ENCODE data around the gene LSM3. TPM values are rescaled to one million over a fixed set of nuclear protein-coding genes. Genes with fewer than 3 reads are reported as not detected.

The LSM3 gene
- total and polyA plus RNA-seq, 4 experiments from 2014 or later: 7.2 to 30.7 (median 15.1) TPM

GRCh38 chr3:14248849-14249523 lies 70.4 kb downstream of the LSM3 start:
- Histone ChIP-seq H3K27ac (ENCODE audit: low read depth, low read length) (no peak overlapping the region), H3K9me3 (ENCODE audit: control insufficient read depth in 1 of 2, low read length in 2 of 2) (no peaks in the 10 kb centered on the region), H3K27me3 (ENCODE audit: insufficient read depth, low read length) (no peaks in the 10 kb centered on the region), H3K36me3 (ENCODE audit: insufficient read depth, low read length) (no peaks in the 10 kb centered on the region), H3K4me3 (ENCODE audit: low read length in 2 of 2) (no peak overlapping the region), H3K4me1 (ENCODE audit: insufficient read depth, low read length) (no peaks in the 10 kb centered on the region)
- DNase-seq: no peak
- CTCF ChIA-PET (ENCODE audit: partially characterized antibody): interaction anchor here (0.9 kb wide), 1 partner anchor 219 kb away, joined by 4 read pairs; no protein-coding TSS in a partner anchor
- Mint-ChIP-seq H3K4me1 (no peaks in the 10 kb centered on the region), H3K27ac (no peak overlapping the region), H3K4me3 (no peak overlapping the region), H3K27me3 (peaks cover 5 to 10% of the 10 kb centered on the region in 2 donors), H3K9me3 (no peaks in the 10 kb centered on the region), H3K36me3 (no peaks in the 10 kb centered on the region)
- POLR2A ChIA-PET (ENCODE audit: partially characterized antibody): no interaction called here
- intact Hi-C loops (cut with micrococcal nuclease): no loop called here

Other genes starting within 250 kb of the LSM3 start
- gene CHCHD4, start 53.9 kb upstream of the LSM3 start, total RNA-seq: 1 to 10 TPM; 7.5 to 9.3 TPM
- gene CHCHD4, start 53.9 kb upstream of the LSM3 start, polyA plus RNA-seq: 10 to 100 TPM; 17.4 to 17.5 TPM
- gene TMEM43, start 53.8 kb upstream of the LSM3 start, total RNA-seq: 10 to 100 TPM; 69.3 to 69.7 TPM
- gene TMEM43, start 53.8 kb upstream of the LSM3 start, polyA plus RNA-seq: 100 to 1,000 TPM in 1 of 2 donors, 10 to 100 TPM in 1; 83.8 to 143 TPM
- 100 to 1,000 TPM; 104 to 108 TPM for gene XPC, start 216 bp upstream of the LSM3 start, total RNA-seq
- gene XPC, start 216 bp upstream of the LSM3 start, polyA plus RNA-seq: 10 to 100 TPM; 32.9 to 57.5 TPM
- 10 to 100 TPM; 50.6 to 51.8 TPM for gene SLC6A6, start 223.8 kb downstream of the LSM3 start, total RNA-seq
- gene SLC6A6, start 223.8 kb downstream of the LSM3 start, polyA plus RNA-seq: 1 to 10 TPM; 3.8 to 8.8 TPM